WTC11 (cell line): ENCODE measurements around the gene CTTNBP2NL.

Experiments
- AR ChIP-seq: fragments of 250-450 bp; sonication (Bioruptor Pico); IDR thresholded peaks from 2 replicates; pipeline ENCODE4 v1.9.0; 2021; ENCODE audit warnings: mild to moderate bottlenecking
- ARID4B ChIP-seq: sonication (generic); formaldehyde crosslinking; IDR thresholded peaks from 2 replicates; pipeline ENCODE4 v1.8.0; 2023; ENCODE audit warnings: missing genetic modification reagents, mild to moderate bottlenecking, borderline replicate concordance
- CREB1 ChIP-seq: sonication (generic); formaldehyde crosslinking; IDR thresholded peaks from 2 replicates; pipeline ENCODE4 v1.8.0; 2023; ENCODE audit warnings: mild to moderate bottlenecking, missing genetic modification reagents
- CTCF ChIP-seq: fragments of 200-600 bp; IDR thresholded peaks from 2 replicates; pipeline ENCODE4 v1.8.0; 2022; ENCODE audit warnings: antibody characterized with exemption
- E2F1 ChIP-seq: sonication (generic); formaldehyde crosslinking; IDR thresholded peaks from 2 replicates; pipeline ENCODE4 v1.8.0; 2022; ENCODE audit warnings: mild to moderate bottlenecking, missing genetic modification reagents
- ELF4 ChIP-seq: sonication (generic); formaldehyde crosslinking; IDR thresholded peaks from 2 replicates; pipeline ENCODE4 v1.8.1; 2022; ENCODE audit warnings: low read depth, mild to moderate bottlenecking, moderate library complexity, missing genetic modification reagents
- ETV6 ChIP-seq: sonication (generic); formaldehyde crosslinking; IDR thresholded peaks from 2 replicates; pipeline ENCODE4 v1.8.1; 2022; ENCODE audit warnings: mild to moderate bottlenecking, missing genetic modification reagents
- JUN ChIP-seq: sonication (generic); formaldehyde crosslinking; IDR thresholded peaks from 2 replicates; pipeline ENCODE4 v1.8.0; 2023; ENCODE audit warnings: mild to moderate bottlenecking, missing genetic modification reagents
- MAX ChIP-seq: sonication (generic); formaldehyde crosslinking; IDR thresholded peaks from 2 replicates; pipeline ENCODE4 v1.8.0; 2022; ENCODE audit warnings: mild to moderate bottlenecking, missing genetic modification reagents
- PRDM15 ChIP-seq: sonication (generic); formaldehyde crosslinking; IDR thresholded peaks from 2 replicates; pipeline ENCODE4 v1.8.0; 2022; ENCODE audit warnings: missing genetic modification reagents
- PREB ChIP-seq: sonication (generic); formaldehyde crosslinking; IDR thresholded peaks from 2 replicates; pipeline ENCODE4 v1.8.1; 2022; ENCODE audit warnings: mild to moderate bottlenecking, missing genetic modification reagents, moderate library complexity, borderline replicate concordance
- SP1 ChIP-seq: sonication (generic); formaldehyde crosslinking; conservative IDR thresholded peaks from 2 replicates; pipeline ENCODE4 v1.8.1; 2022; ENCODE audit warnings: missing genetic modification reagents
- STAT6 ChIP-seq: sonication (generic); formaldehyde crosslinking; conservative IDR thresholded peaks from 2 replicates; pipeline ENCODE4 v1.8.1; 2023; ENCODE audit warnings: mild to moderate bottlenecking, low read depth, missing genetic modification reagents, moderate library complexity

- TF ChIP-seq CTCF, result no peak
- no peak for TF ChIP-seq CREB1 (CRISPR knock-in tag)
- TF ChIP-seq SP1 (CRISPR knock-in tag), result no peak
- no peak for TF ChIP-seq MAX (CRISPR knock-in tag)
- no peak for TF ChIP-seq AR (CRISPR knock-in tag)
- no peak for TF ChIP-seq E2F1 (CRISPR knock-in tag)
- TF ChIP-seq PRDM15 (CRISPR knock-in tag), result no peak
- TF ChIP-seq ETV6 (CRISPR knock-in tag), result no peak
- TF ChIP-seq ELF4 (CRISPR knock-in tag), result no peak
- no peak for TF ChIP-seq JUN (CRISPR knock-in tag)
- TF ChIP-seq STAT6 (CRISPR knock-in tag), result no peak
- no peak for TF ChIP-seq ARID4B
- no peak for TF ChIP-seq PREB (CRISPR knock-in tag)
These were observed 1.8 kb downstream of the CTTNBP2NL start for GRCh38 chr1:112397841-112398240.
